ENCODE measurements around the gene GHRH. TPM values are rescaled to one million over a fixed set of nuclear protein-coding genes. Genes with fewer than 3 reads are reported as not detected.

The GHRH gene
- total RNA-seq, 1 donor from 2014 or later, result not detected

- H3K4me1 Mint-ChIP-seq (ENCODE audit: low read depth), result no peaks in the 10 kb centered on the region
- TF ChIP-seq CTCF (IDR thresholded peaks at IDR 0.05; ENCODE audit: unreplicated experiment), result no peak
- peaks cover 18% of the 10 kb centered on the region for H3K36me3 Mint-ChIP-seq (ENCODE audit: insufficient read depth)
- DNase-seq (ENCODE audit: low spot score, unreplicated experiment), result no peak
- H3K27me3 Mint-ChIP-seq, result no peaks in the 10 kb centered on the region
- no peak overlapping the region for H3K27ac Mint-ChIP-seq
- no peaks in the 10 kb centered on the region for H3K9me3 Mint-ChIP-seq (ENCODE audit: low read depth)
- no peak overlapping the region for H3K4me3 Mint-ChIP-seq (ENCODE audit: low read depth)
Measured at GRCh38 chr20:37201827-37202162, 59.8 kb downstream of the GHRH start.

Other genes with a start within 250 kb of the GHRH start
- 13.3 and 17.2 TPM in 2 replicates for gene RBL1, start 165.8 kb downstream of the GHRH start, total RNA-seq
- gene RPN2, start 82.5 kb downstream of the GHRH start, total RNA-seq, result 213 and 216 TPM in 2 replicates
- 5.7 and 6.1 TPM in 2 replicates for gene MROH8, start 82.3 kb downstream of the GHRH start, total RNA-seq
- 39.4 and 41.2 TPM in 2 replicates for gene MANBAL, start 27.8 kb upstream of the GHRH start, total RNA-seq
- 126 and 128 TPM in 2 replicates for gene SRC, start 84.3 kb upstream of the GHRH start, total RNA-seq

Measured in progenitor cell of endocrine pancreas (in vitro differentiated cells).